Measurements from ENCODE around the gene DCAKD.

The DCAKD gene

GRCh38 chr17:45016237-45016636 is 35.2 kb downstream of the DCAKD start:
- TF ChIP-seq CTCF (IDR thresholded peaks at IDR 0.05; ENCODE audit: control insufficient read depth, insufficient read depth, low read depth, low read length, missing control alignments): no peak
- DNase-seq (ENCODE audit: low read depth): no peak
- H3K4me3 ChIP-seq (ENCODE audit: control insufficient read depth, low read depth, low read length): no peak overlapping the region

- no peak overlapping the region for H3K4me3 ChIP-seq (ENCODE audit: control insufficient read depth, low read depth, low read length)
- no peak for TF ChIP-seq CTCF (IDR thresholded peaks at IDR 0.05; ENCODE audit: control insufficient read depth, insufficient read depth, low read depth, low read length, missing control alignments)
- no peak for DNase-seq (ENCODE audit: low read depth)
These were observed 38.1 kb downstream of the DCAKD start for GRCh38 chr17:45013021-45013997.

- no peak overlapping the region for H3K4me3 ChIP-seq (ENCODE audit: control insufficient read depth, low read depth, low read length)
- DNase-seq (ENCODE audit: low read depth): no peak
These were observed 39.7 kb downstream of the DCAKD start for GRCh38 chr17:45011767-45012166.

GRCh38 chr17:45009676-45010467 is 41.6 kb downstream of the DCAKD start:
- TF ChIP-seq CTCF (IDR thresholded peaks at IDR 0.05; ENCODE audit: control insufficient read depth, insufficient read depth, low read depth, low read length, missing control alignments): no peak
- no peak for DNase-seq (ENCODE audit: low read depth)
- H3K4me3 ChIP-seq (ENCODE audit: control insufficient read depth, low read depth, low read length): no peak overlapping the region

More at GRCh38 chr17:45011767-45012166, 39.7 kb downstream of the DCAKD start:
- no peak for TF ChIP-seq CTCF (IDR thresholded peaks at IDR 0.05; ENCODE audit: control insufficient read depth, insufficient read depth, low read depth, low read length, missing control alignments)

GRCh38 chr17:45008216-45008615 is 43.2 kb downstream of the DCAKD start:
- TF ChIP-seq CTCF (IDR thresholded peaks at IDR 0.05; ENCODE audit: control insufficient read depth, insufficient read depth, low read depth, low read length, missing control alignments): no peak

GRCh38 chr17:45006927-45007461 is 44.4 kb downstream of the DCAKD start:
- H3K4me3 ChIP-seq (ENCODE audit: control insufficient read depth, low read depth, low read length): no peak overlapping the region
- peak; percentile 17 for TF ChIP-seq CTCF (IDR thresholded peaks at IDR 0.05; ENCODE audit: control insufficient read depth, insufficient read depth, low read depth, low read length, missing control alignments)
- no peak for DNase-seq (ENCODE audit: low read depth)

More at GRCh38 chr17:45008216-45008615, 43.2 kb downstream of the DCAKD start:
- H3K4me3 ChIP-seq (ENCODE audit: control insufficient read depth, low read depth, low read length): no peak overlapping the region
- DNase-seq (ENCODE audit: low read depth): no peak

All from AG09309 (cell line).